A673 (cell line): ENCODE measurements around the gene CD74. TPM values are rescaled to one million over a fixed set of nuclear protein-coding genes. Genes with fewer than 3 reads are reported as not detected.
A peak's percentile ranks its signal among the peaks of the same experiment; 100 is the strongest.

Experiments
- BruUV-seq: library from RNA; stranded (reverse); fragments of 400-500 nt; replicated peaks from 2 replicates; lab custom pipeline; 2021; lab: Mats Ljungman, UMichigan
- CTCF ChIA-PET: fragments of 300-600 bp; sonication (Branson Sonifier 250); formaldehyde crosslinking; loops from one replicate; lab custom pipeline; 2022; ENCODE audit warnings: antibody characterized with exemption; lab: Charles Lee
- POLR2A ChIA-PET: fragments of 300-600 bp; sonication (Branson Sonifier 250); formaldehyde crosslinking; loops from one replicate; lab custom pipeline; 2022; ENCODE audit warnings: antibody characterized with exemption; ENCODE audit not compliant: low non-redundant PET; lab: Charles Lee
- DNase-seq: peaks from one replicate; pipeline ENCODE4 v3.0.0-alpha.2; 2015; ENCODE audit warnings: low spot score
- H3K27ac ChIP-seq: fragments of 200-600 bp; sonication (generic); 2 replicates; pipeline ENCODE4 v1.5.1; 2016; ENCODE audit warnings: mixed run types, low read depth, mild to moderate bottlenecking, mixed read lengths, antibody characterized with exemption, low read length; ENCODE audit not compliant: poor library complexity, severe bottlenecking
- H3K27me3 ChIP-seq: fragments of 200-600 bp; sonication (generic); replicated peaks from 2 replicates; pipeline ENCODE4 v1.6.1; 2017; ENCODE audit warnings: mixed run types, low read depth, mild to moderate bottlenecking, mixed read lengths, antibody characterized with exemption, low read length; ENCODE audit not compliant: insufficient read depth, poor library complexity
- H3K36me3 ChIP-seq: fragments of 200-600 bp; sonication (generic); 2 replicates; pipeline ENCODE4 v1.6.1; 2016; ENCODE audit warnings: mixed run types, mild to moderate bottlenecking, mixed read lengths, antibody characterized with exemption, low read length; ENCODE audit not compliant: insufficient read depth, poor library complexity, severe bottlenecking
- H3K4me1 ChIP-seq: fragments of 200-600 bp; sonication (generic); 2 replicates; pipeline ENCODE4 v1.6.1; 2017; ENCODE audit warnings: mixed run types, mild to moderate bottlenecking, mixed read lengths, antibody characterized with exemption, low read length; ENCODE audit not compliant: insufficient read depth, poor library complexity, severe bottlenecking
- H3K4me3 ChIP-seq: fragments of 200-600 bp; sonication (generic); 2 replicates; pipeline ENCODE4 v1.5.1; 2016; ENCODE audit warnings: low read depth, mixed run types, mild to moderate bottlenecking, mixed read lengths, low read length; ENCODE audit not compliant: poor library complexity, severe bottlenecking
- H3K9me3 ChIP-seq: fragments of 200-600 bp; sonication (generic); 2 replicates; pipeline ENCODE4 v1.6.1; 2016; ENCODE audit warnings: mixed run types, low read depth, mild to moderate bottlenecking, mixed read lengths, antibody characterized with exemption, low read length; ENCODE audit not compliant: poor library complexity, severe bottlenecking
- EZH2 ChIP-seq: fragments of 200-600 bp; sonication (generic); IDR thresholded peaks from 2 replicates; pipeline ENCODE4 v1.6.1; 2017; ENCODE audit warnings: borderline replicate concordance, low read depth, mild to moderate bottlenecking, mixed read lengths, antibody characterized with exemption, low read length; ENCODE audit not compliant: poor library complexity, severe bottlenecking
- intact Hi-C: fragments of 100-400 bp; cut with micrococcal nuclease; formaldehyde crosslinking; loops from one replicate; pipeline ENCODE4 v1.10.0; 2022; ENCODE audit not compliant: unreplicated experiment
- total RNA-seq: library from RNA; stranded (reverse); gene quantifications from 2 replicates; pipeline ENCODE4 v1.2.3, GENCODE V29; 2021
- TF ChIP-seq, protein P1 (sequence below): fragments of 300-800, 200-600 bp; sonication (generic); conservative IDR thresholded peaks from 2 replicates; pipeline ENCODE4 v1.5.1; 2017; ENCODE audit warnings: low read depth, mild to moderate bottlenecking, antibody characterized with exemption, low read length, moderate library complexity, mixed read lengths

The CD74 gene
- total RNA-seq, 1 experiment from 2014 or later, result not detected

DNA sequence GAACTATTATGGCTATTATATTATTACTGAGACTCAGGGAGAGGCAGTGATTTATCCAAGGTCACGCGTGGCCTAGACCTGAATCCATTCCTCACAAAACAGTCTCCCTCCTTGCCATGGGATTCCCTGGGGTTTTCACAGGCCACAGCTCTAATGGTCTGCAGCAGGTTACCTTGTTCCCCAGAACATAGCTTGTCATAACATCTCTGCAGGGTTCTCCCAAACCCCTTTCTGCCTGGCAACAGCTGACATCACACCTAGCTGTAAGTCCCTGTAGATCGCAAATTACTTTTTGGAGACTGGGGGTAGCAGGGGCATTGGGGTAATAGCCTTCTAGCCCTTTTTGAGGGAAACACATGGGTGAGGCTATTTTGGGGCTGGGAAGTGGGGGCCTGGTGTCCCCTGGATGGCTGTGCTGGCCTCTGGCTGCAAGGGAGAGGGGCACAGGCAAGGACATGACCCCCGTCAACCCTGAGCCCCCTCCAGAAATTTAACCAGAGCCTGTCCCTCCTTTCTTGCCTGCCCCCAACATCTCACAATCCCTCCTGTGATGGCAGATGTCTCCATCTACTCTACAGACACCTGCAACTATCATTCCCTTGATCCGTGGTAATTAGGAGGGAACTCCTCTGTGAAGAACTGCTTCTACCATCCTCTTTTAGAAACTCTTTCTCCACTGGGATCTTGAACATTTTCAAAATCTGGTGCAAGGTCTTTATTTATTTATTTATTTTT is 1.3 kb downstream of the CD74 start:
- no peak overlapping the region for H3K4me3 ChIP-seq
- intact Hi-C loops, result no loop called here
- no peaks in the 10 kb centered on the region for H3K9me3 ChIP-seq
- peaks cover 8% of the 10 kb centered on the region for H3K4me1 ChIP-seq
- no peaks in the 10 kb centered on the region for H3K27me3 ChIP-seq
- H3K27ac ChIP-seq, result no peak overlapping the region
- BruUV-seq, result no TSS peak
- ChIA-PET CTCF (no interaction called here), POLR2A (no interaction called here)
- DNase-seq, result no peak
- H3K36me3 ChIP-seq, result no peaks in the 10 kb centered on the region
- TF ChIP-seq EZH2, result no peak
- TF ChIP-seq, protein P1, sequence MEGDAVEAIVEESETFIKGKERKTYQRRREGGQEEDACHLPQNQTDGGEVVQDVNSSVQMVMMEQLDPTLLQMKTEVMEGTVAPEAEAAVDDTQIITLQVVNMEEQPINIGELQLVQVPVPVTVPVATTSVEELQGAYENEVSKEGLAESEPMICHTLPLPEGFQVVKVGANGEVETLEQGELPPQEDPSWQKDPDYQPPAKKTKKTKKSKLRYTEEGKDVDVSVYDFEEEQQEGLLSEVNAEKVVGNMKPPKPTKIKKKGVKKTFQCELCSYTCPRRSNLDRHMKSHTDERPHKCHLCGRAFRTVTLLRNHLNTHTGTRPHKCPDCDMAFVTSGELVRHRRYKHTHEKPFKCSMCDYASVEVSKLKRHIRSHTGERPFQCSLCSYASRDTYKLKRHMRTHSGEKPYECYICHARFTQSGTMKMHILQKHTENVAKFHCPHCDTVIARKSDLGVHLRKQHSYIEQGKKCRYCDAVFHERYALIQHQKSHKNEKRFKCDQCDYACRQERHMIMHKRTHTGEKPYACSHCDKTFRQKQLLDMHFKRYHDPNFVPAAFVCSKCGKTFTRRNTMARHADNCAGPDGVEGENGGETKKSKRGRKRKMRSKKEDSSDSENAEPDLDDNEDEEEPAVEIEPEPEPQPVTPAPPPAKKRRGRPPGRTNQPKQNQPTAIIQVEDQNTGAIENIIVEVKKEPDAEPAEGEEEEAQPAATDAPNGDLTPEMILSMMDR, result no peak

GRCh38 chr5:150410524-150411244 is 2.0 kb downstream of the CD74 start:
- CTCF ChIA-PET, result interaction anchor here (0.7 kb wide), 1 partner anchor 992 kb away, joined by 4 read pairs; no protein-coding TSS in a partner anchor
- no TSS peak for BruUV-seq
- H3K4me3 ChIP-seq, result no peak overlapping the region

More at GRCh38 chr5:150410524-150411244, 2.0 kb downstream of the CD74 start:
- intact Hi-C loops, result no loop called here
- DNase-seq, result peak; percentile 76
- TF ChIP-seq EZH2, result no peak
- TF ChIP-seq, protein P1, result no peak
- Histone ChIP-seq H3K4me1 (peaks cover 8% of the 10 kb centered on the region), H3K27me3 (no peaks in the 10 kb centered on the region), H3K9me3 (no peaks in the 10 kb centered on the region), H3K36me3 (no peaks in the 10 kb centered on the region), H3K27ac (no peak overlapping the region)
- POLR2A ChIA-PET, result interaction anchor here (0.6 kb wide), 1 partner anchor 158 kb away, joined by 3 read pairs; no protein-coding TSS in a partner anchor
